Measurements from ENCODE around the gene TM4SF18.

DNA sequence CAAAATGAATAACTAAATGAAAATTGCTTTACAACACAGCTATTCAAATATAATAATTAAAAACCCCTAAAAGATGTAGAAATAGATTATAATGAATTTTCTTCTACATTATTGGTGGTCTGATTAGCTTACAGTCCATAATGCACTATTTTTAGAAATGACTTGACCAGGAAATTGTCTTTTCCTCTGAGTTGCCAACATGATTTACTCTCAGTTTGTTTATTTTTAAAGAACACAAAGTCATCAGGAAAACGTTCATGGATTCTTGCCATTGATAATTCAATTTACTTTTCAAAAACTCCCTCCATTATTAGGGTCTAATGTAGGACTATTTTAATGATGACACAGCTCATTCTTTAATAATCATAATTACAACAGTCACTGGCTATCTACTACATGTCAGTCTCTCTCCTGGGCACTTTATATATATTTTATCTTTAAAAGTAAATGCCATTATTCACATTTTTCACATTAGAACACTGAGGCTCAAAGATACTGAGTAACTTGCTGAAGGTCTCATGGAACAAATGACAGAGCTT is 1.1 kb downstream of the TM4SF18 start:
- TF ChIP-seq GLIS2 (tag by site-specific recombination; IDR thresholded peaks at IDR 0.05): no peak
- TF ChIP-seq TCF7L2 (IDR thresholded peaks at IDR 0.05; ENCODE audit: borderline replicate concordance, low read depth, low read length): no peak
- no peak for TF ChIP-seq ZNF24 (tag by site-specific recombination; IDR thresholded peaks at IDR 0.05)
- TF ChIP-seq, protein P1, sequence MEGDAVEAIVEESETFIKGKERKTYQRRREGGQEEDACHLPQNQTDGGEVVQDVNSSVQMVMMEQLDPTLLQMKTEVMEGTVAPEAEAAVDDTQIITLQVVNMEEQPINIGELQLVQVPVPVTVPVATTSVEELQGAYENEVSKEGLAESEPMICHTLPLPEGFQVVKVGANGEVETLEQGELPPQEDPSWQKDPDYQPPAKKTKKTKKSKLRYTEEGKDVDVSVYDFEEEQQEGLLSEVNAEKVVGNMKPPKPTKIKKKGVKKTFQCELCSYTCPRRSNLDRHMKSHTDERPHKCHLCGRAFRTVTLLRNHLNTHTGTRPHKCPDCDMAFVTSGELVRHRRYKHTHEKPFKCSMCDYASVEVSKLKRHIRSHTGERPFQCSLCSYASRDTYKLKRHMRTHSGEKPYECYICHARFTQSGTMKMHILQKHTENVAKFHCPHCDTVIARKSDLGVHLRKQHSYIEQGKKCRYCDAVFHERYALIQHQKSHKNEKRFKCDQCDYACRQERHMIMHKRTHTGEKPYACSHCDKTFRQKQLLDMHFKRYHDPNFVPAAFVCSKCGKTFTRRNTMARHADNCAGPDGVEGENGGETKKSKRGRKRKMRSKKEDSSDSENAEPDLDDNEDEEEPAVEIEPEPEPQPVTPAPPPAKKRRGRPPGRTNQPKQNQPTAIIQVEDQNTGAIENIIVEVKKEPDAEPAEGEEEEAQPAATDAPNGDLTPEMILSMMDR (tag by site-specific recombination; IDR thresholded peaks at IDR 0.05): no peak
- TF ChIP-seq, protein P2, sequence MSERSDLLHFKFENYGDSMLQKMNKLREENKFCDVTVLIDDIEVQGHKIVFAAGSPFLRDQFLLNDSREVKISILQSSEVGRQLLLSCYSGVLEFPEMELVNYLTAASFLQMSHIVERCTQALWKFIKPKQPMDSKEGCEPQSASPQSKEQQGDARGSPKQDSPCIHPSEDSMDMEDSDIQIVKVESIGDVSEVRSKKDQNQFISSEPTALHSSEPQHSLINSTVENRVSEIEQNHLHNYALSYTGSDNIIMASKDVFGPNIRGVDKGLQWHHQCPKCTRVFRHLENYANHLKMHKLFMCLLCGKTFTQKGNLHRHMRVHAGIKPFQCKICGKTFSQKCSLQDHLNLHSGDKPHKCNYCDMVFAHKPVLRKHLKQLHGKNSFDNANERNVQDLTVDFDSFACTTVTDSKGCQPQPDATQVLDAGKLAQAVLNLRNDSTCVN (tag by site-specific recombination; optimal IDR thresholded peaks at IDR 0.05): no peak
- no peak for TF ChIP-seq ZNF302 (tag by site-specific recombination; IDR thresholded peaks at IDR 0.05; ENCODE audit: low read depth)
- TF ChIP-seq SCRT1 (tag by site-specific recombination; IDR thresholded peaks at IDR 0.05; ENCODE audit: borderline replicate concordance): no peak
- no peak for TF ChIP-seq ZNF146 (tag by site-specific recombination; IDR thresholded peaks at IDR 0.05)
- no peak for TF ChIP-seq ZNF529 (tag by site-specific recombination; IDR thresholded peaks at IDR 0.05; ENCODE audit: insufficient replicate concordance)
- no peak for TF ChIP-seq ZNF585B (tag by site-specific recombination; IDR thresholded peaks at IDR 0.05)
- no peak for TF ChIP-seq ZBTB48 (tag by site-specific recombination; IDR thresholded peaks at IDR 0.05)
- TF ChIP-seq ZNF473 (tag by site-specific recombination; IDR thresholded peaks at IDR 0.05): no peak
- no peak for TF ChIP-seq ZSCAN16 (tag by site-specific recombination; IDR thresholded peaks at IDR 0.05)

Measured in HEK293 (cell line).